ENCODE results near the gene PPP1R15B. TPM values are rescaled to one million over a fixed set of nuclear protein-coding genes. Genes with fewer than 3 reads are reported as not detected.

Gene PPP1R15B
- total and polyA plus RNA-seq, 10 of the 15 experiments (the other 5 are each of a cell fraction or from before 2014, with no cell fraction given), result 13.9 to 38.1 (median 26.5) TPM

GRCh38 chr1:204415351-204415750 lies 3.7 kb upstream of the PPP1R15B start (continued):
- TF ChIP-seq, protein P1, sequence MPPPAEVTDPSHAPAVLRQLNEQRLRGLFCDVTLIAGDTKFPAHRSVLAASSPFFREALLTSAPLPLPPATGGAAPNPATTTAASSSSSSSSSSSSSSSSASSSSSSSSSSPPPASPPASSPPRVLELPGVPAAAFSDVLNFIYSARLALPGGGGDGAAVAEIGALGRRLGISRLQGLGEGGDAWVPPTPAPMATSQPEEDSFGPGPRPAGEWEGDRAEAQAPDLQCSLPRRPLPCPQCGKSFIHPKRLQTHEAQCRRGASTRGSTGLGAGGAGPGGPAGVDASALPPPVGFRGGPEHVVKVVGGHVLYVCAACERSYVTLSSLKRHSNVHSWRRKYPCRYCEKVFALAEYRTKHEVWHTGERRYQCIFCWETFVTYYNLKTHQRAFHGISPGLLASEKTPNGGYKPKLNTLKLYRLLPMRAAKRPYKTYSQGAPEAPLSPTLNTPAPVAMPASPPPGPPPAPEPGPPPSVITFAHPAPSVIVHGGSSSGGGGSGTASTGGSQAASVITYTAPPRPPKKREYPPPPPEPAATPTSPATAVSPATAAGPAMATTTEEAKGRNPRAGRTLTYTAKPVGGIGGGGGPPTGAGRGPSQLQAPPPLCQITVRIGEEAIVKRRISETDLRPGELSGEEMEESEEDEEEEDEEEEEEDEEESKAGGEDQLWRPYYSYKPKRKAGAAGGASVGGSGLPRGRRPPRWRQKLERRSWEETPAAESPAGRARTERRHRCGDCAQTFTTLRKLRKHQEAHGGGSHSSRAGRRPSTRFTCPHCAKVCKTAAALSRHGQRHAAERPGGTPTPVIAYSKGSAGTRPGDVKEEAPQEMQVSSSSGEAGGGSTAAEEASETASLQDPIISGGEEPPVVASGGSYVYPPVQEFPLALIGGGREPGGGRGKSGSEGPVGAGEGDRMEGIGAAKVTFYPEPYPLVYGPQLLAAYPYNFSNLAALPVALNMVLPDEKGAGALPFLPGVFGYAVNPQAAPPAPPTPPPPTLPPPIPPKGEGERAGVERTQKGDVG (CRISPR knock-in tag; IDR thresholded peaks at IDR 0.05), result no peak
- no peak for TF ChIP-seq POLR2AphosphoS5 (IDR thresholded peaks at IDR 0.05; ENCODE audit: low read length)
- no peak for TF ChIP-seq SPI1 (IDR thresholded peaks at IDR 0.05; ENCODE audit: borderline replicate concordance, insufficient read depth, low read depth, low read length)
- TF ChIP-seq TBL1XR1 (IDR thresholded peaks at IDR 0.05; ENCODE audit: low read depth, low read length), result no peak
- no peak for TF ChIP-seq FOS (IDR thresholded peaks at IDR 0.05; ENCODE audit: borderline replicate concordance, extremely low read depth, insufficient read length)
- TF ChIP-seq, protein P2, sequence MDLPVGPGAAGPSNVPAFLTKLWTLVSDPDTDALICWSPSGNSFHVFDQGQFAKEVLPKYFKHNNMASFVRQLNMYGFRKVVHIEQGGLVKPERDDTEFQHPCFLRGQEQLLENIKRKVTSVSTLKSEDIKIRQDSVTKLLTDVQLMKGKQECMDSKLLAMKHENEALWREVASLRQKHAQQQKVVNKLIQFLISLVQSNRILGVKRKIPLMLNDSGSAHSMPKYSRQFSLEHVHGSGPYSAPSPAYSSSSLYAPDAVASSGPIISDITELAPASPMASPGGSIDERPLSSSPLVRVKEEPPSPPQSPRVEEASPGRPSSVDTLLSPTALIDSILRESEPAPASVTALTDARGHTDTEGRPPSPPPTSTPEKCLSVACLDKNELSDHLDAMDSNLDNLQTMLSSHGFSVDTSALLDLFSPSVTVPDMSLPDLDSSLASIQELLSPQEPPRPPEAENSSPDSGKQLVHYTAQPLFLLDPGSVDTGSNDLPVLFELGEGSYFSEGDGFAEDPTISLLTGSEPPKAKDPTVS (IDR thresholded peaks at IDR 0.05; ENCODE audit: low read depth, low read length), result no peak
- TF ChIP-seq PML (IDR thresholded peaks at IDR 0.05; ENCODE audit: low read length), result no peak
- TF ChIP-seq, protein P3, sequence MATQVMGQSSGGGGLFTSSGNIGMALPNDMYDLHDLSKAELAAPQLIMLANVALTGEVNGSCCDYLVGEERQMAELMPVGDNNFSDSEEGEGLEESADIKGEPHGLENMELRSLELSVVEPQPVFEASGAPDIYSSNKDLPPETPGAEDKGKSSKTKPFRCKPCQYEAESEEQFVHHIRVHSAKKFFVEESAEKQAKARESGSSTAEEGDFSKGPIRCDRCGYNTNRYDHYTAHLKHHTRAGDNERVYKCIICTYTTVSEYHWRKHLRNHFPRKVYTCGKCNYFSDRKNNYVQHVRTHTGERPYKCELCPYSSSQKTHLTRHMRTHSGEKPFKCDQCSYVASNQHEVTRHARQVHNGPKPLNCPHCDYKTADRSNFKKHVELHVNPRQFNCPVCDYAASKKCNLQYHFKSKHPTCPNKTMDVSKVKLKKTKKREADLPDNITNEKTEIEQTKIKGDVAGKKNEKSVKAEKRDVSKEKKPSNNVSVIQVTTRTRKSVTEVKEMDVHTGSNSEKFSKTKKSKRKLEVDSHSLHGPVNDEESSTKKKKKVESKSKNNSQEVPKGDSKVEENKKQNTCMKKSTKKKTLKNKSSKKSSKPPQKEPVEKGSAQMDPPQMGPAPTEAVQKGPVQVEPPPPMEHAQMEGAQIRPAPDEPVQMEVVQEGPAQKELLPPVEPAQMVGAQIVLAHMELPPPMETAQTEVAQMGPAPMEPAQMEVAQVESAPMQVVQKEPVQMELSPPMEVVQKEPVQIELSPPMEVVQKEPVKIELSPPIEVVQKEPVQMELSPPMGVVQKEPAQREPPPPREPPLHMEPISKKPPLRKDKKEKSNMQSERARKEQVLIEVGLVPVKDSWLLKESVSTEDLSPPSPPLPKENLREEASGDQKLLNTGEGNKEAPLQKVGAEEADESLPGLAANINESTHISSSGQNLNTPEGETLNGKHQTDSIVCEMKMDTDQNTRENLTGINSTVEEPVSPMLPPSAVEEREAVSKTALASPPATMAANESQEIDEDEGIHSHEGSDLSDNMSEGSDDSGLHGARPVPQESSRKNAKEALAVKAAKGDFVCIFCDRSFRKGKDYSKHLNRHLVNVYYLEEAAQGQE (IDR thresholded peaks at IDR 0.05; ENCODE audit: low read depth, low read length), result no peak

Measured in GM12878 (cell line).